Measurements from ENCODE around the gene OR8B8.
"Not testable (repeated sequence)": the region's sequence is repeated elsewhere in the genome, so short reads cannot be mapped to it uniquely, and the experiment has no call there.

Gene OR8B8

GRCh38 chr11:124445646-124446150, at the start of gene OR8B8:
Gene OR8B8, minus strand, starts transcription at chr11:124445696. Its CDS starts 4,611 bp downstream, at chr11:124441085.
- DNase-seq (ENCODE audit: low read depth in 2 of 2, low spot score in 1 of 2) = no peak

- DNase-seq (ENCODE audit: low read depth in 2 of 2, low spot score in 1 of 2) = no peak
These were observed 47.6 kb upstream of the OR8B8 start for GRCh38 chr11:124493016-124493655.

GRCh38 chr11:124483422-124483821, 37.9 kb upstream of the OR8B8 start:
- DNase-seq (ENCODE audit: low read depth in 2 of 2, low spot score in 1 of 2) = no peak

GRCh38 chr11:124482362-124483147, 37.1 kb upstream of the OR8B8 start:
- no peak for DNase-seq (ENCODE audit: low read depth in 2 of 2, low spot score in 1 of 2)

GRCh38 chr11:124481365-124482323, 36.1 kb upstream of the OR8B8 start:
- no peak for DNase-seq (ENCODE audit: low read depth in 2 of 2, low spot score in 1 of 2)

- no peak for DNase-seq (ENCODE audit: low read depth in 2 of 2, low spot score in 1 of 2)
These were observed 34.1 kb upstream of the OR8B8 start for GRCh38 chr11:124479561-124479960.

GRCh38 chr11:124475265-124475664, 29.8 kb upstream of the OR8B8 start:
- DNase-seq (ENCODE audit: low read depth in 2 of 2, low spot score in 1 of 2) = no peak

GRCh38 chr11:124474779-124475178, 29.3 kb upstream of the OR8B8 start:
- DNase-seq (ENCODE audit: low read depth in 2 of 2, low spot score in 1 of 2) = no peak

- no peak for DNase-seq (ENCODE audit: low read depth in 2 of 2, low spot score in 1 of 2)
These were observed 28.6 kb upstream of the OR8B8 start for GRCh38 chr11:124474079-124474478.

- DNase-seq (ENCODE audit: low read depth in 2 of 2, low spot score in 1 of 2) = no peak
These were observed 28.0 kb upstream of the OR8B8 start for GRCh38 chr11:124473476-124473875.

- DNase-seq (ENCODE audit: low read depth in 2 of 2, low spot score in 1 of 2) = no peak
These were observed 25.2 kb upstream of the OR8B8 start for GRCh38 chr11:124470561-124471227.

GRCh38 chr11:124467381-124467927, 22.0 kb upstream of the OR8B8 start:
- DNase-seq (ENCODE audit: low read depth in 2 of 2, low spot score in 1 of 2) = no peak

- no peak for DNase-seq (ENCODE audit: low read depth in 2 of 2, low spot score in 1 of 2)
These were observed 19.9 kb upstream of the OR8B8 start for GRCh38 chr11:124465368-124465767.

- no peak for DNase-seq (ENCODE audit: low read depth in 2 of 2, low spot score in 1 of 2)
These were observed 18.5 kb upstream of the OR8B8 start for GRCh38 chr11:124463990-124464389.

GRCh38 chr11:124463324-124463723, 17.8 kb upstream of the OR8B8 start:
- no peak for DNase-seq (ENCODE audit: low read depth in 2 of 2, low spot score in 1 of 2)

- DNase-seq (ENCODE audit: low read depth in 2 of 2, low spot score in 1 of 2) = no peak
These were observed 15.0 kb upstream of the OR8B8 start for GRCh38 chr11:124460459-124460858.

- DNase-seq (ENCODE audit: low read depth in 2 of 2, low spot score in 1 of 2) = not testable (repeated sequence)
These were observed 13.9 kb upstream of the OR8B8 start for GRCh38 chr11:124459379-124459778.

GRCh38 chr11:124454552-124454951, 9.1 kb upstream of the OR8B8 start:
- no peak for DNase-seq (ENCODE audit: low read depth in 2 of 2, low spot score in 1 of 2)

GRCh38 chr11:124446916-124447315, 1.4 kb upstream of the OR8B8 start:
- no peak for DNase-seq (ENCODE audit: low read depth in 2 of 2, low spot score in 1 of 2)

GRCh38 chr11:124442847-124443246, 2.6 kb downstream of the OR8B8 start:
- no peak for DNase-seq (ENCODE audit: low read depth in 2 of 2, low spot score in 1 of 2)

Measured in stimulated activated CD8-positive, alpha-beta memory T cell treated with anti-CD3 and anti-CD28 coated beads, Interleukin-4, amount 100 ng/mL, for 1 hour (primary cell).